Measurements from ENCODE around the gene DKK3.

- TF ChIP-seq OSR1 (CRISPR knock-in tag; IDR thresholded peaks at IDR 0.05) (no peak), ZFP3 (CRISPR knock-in tag; IDR thresholded peaks at IDR 0.05) (no peak), ZNF565 (CRISPR knock-in tag; conservative IDR thresholded peaks at IDR 0.05; ENCODE audit: low read depth) (no peak), SNAI2 (CRISPR knock-in tag; IDR thresholded peaks at IDR 0.05) (no peak), PATZ1 (CRISPR knock-in tag; IDR thresholded peaks at IDR 0.05; ENCODE audit: borderline replicate concordance) (no peak), TCF4 (CRISPR knock-in tag; IDR thresholded peaks at IDR 0.05; ENCODE audit: borderline replicate concordance) (no peak), ZC3H10 (CRISPR knock-in tag; IDR thresholded peaks at IDR 0.05) (no peak), PPARA (CRISPR knock-in tag; IDR thresholded peaks at IDR 0.05; ENCODE audit: borderline replicate concordance) (no peak), POU6F1 (CRISPR knock-in tag; IDR thresholded peaks at IDR 0.05; ENCODE audit: borderline replicate concordance, low read depth) (no peak), ZFP30 (CRISPR knock-in tag; IDR thresholded peaks at IDR 0.05) (no peak), ISL1 (CRISPR knock-in tag; IDR thresholded peaks at IDR 0.05) (no peak), CSRNP3 (CRISPR knock-in tag; IDR thresholded peaks at IDR 0.05) (no peak)
- TF ChIP-seq, protein P1, sequence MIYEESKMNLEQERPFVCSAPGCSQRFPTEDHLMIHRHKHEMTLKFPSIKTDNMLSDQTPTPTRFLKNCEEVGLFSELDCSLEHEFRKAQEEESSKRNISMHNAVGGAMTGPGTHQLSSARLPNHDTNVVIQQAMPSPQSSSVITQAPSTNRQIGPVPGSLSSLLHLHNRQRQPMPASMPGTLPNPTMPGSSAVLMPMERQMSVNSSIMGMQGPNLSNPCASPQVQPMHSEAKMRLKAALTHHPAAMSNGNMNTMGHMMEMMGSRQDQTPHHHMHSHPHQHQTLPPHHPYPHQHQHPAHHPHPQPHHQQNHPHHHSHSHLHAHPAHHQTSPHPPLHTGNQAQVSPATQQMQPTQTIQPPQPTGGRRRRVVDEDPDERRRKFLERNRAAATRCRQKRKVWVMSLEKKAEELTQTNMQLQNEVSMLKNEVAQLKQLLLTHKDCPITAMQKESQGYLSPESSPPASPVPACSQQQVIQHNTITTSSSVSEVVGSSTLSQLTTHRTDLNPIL (CRISPR knock-in tag; IDR thresholded peaks at IDR 0.05; ENCODE audit: low read depth) = no peak
Observed at GRCh38 chr11:12023015-12023414, 14.6 kb upstream of the DKK3 start.

Data from SK-N-SH treated with all-trans-retinoic acid at 6 μM for 48 hours (cell line).